Fibroblast of lung (primary cell): Measurements from ENCODE around the gene ELMO1.

Experiments
- CTCF ChIP-seq, 2 donors: IDR thresholded peaks in 1 of 2; conservative IDR thresholded peaks in 1 of 2; 1 replicate in 1 of 2; 2 replicates in 1 of 2; pipeline ENCODE4 v1.5.1; 2011 to 2012; ENCODE audit warnings: low read length in 2 of 2, control low read depth in 1 of 2, inconsistent platforms in 1 of 2, low read depth in 1 of 2, mild to moderate bottlenecking in 1 of 2
- EZH2 ChIP-seq: IDR thresholded peaks from 2 replicates; pipeline ENCODE4 v1.5.1; 2012; ENCODE audit warnings: low read length, control low read depth, mild to moderate bottlenecking; ENCODE audit errors: missing control alignments

DNA sequence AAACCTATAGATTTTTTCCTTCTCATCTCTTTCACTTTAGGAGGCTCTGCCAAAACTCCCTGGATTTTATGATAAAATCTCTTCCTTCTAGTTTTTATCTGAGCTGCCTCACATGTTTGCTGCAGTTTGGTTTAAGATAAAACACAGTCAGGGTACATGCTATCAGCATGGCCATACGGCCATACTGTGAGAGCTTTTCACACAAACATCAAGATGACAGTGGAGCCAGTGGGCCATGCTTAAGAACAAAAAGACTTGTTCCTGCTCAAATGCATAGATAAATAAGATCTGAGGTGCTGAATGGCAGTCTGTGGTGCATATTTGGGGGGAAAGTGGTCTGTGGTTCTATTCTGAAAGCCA is 91.0 kb downstream of the ELMO1 start:
- TF ChIP-seq CTCF (conservative IDR thresholded peaks at IDR 0.05 in 1 of 2, IDR thresholded peaks at IDR 0.05 in 1 of 2; ENCODE audit: low read depth in 1 of 2, low read length in 2 of 2): no peak
- TF ChIP-seq EZH2: no peak
